H1 (cell line): ENCODE results near the gene KCTD17. TPM values are rescaled to one million over a fixed set of nuclear protein-coding genes. Genes with fewer than 3 reads are reported as not detected.

Source experiments
- CTCF ChIA-PET: fragments of 300-600 bp; sonication (Branson Sonifier 250); formaldehyde crosslinking; loops from one replicate; lab custom pipeline; 2021; ENCODE audit not compliant: partially characterized antibody; lab: Charles Lee
- POLR2A ChIA-PET: fragments of 300-600 bp; sonication (Branson Sonifier 250); formaldehyde crosslinking; loops from one replicate; lab custom pipeline; 2021; ENCODE audit warnings: inconsistent platforms; ENCODE audit not compliant: partially characterized antibody; lab: Charles Lee
- DNase-seq, 2 experiments: peaks; one replicate each; pipeline versions ENCODE4 v3.0.0 to v3.0.0-alpha.2; 2010 to 2022; ENCODE audit warnings: low spot score in 2 of 2, low read depth in 1 of 2, mixed read lengths in 1 of 2
- FAIRE-seq: peaks from 2 replicates; lab custom pipeline; 2011; peaks lifted over from hg19 to GRCh38; lab: Jason Lieb, UNC
- H2AFZ ChIP-seq: 2 replicates; pipeline ENCODE4 v1.8.1; 2012; ENCODE audit warnings: low read length, inconsistent platforms
- H2AK5ac ChIP-seq: 2 replicates; pipeline ENCODE4 v1.6.1; 2013; ENCODE audit warnings: low read depth, low read length
- H2BK120ac ChIP-seq: replicated peaks from 2 replicates; pipeline ENCODE3; 2013; ENCODE audit warnings: low read depth, low read length, inconsistent platforms
- H2BK12ac ChIP-seq: 2 replicates; pipeline ENCODE4 v1.6.1; 2013; ENCODE audit warnings: low read depth, low read length
- H2BK15ac ChIP-seq: 2 replicates; pipeline ENCODE4 v1.6.1; 2013; ENCODE audit warnings: low read length
- H2BK20ac ChIP-seq: 2 replicates; pipeline ENCODE4 v1.6.1; 2013; ENCODE audit warnings: low read length
- H2BK5ac ChIP-seq: 2 replicates; pipeline ENCODE4 v1.6.1; 2013; ENCODE audit warnings: low read depth, low read length
- H3K14ac ChIP-seq: 2 replicates; pipeline ENCODE4 v1.6.1; 2013; ENCODE audit warnings: inconsistent platforms; ENCODE audit not compliant: insufficient read length
- H3K18ac ChIP-seq: 2 replicates; pipeline ENCODE4 v1.6.1; 2013; ENCODE audit warnings: low read length; ENCODE audit errors: extremely low read depth
- H3K23ac ChIP-seq: 2 replicates; pipeline ENCODE4 v1.6.1; 2013; ENCODE audit warnings: inconsistent platforms; ENCODE audit not compliant: insufficient read length
- H3K23me2 ChIP-seq: 2 replicates; pipeline ENCODE4 v1.6.1; 2013; ENCODE audit warnings: low read depth, low read length
- H3K27ac ChIP-seq: 2 replicates; pipeline ENCODE4 v1.6.1; 2011; ENCODE audit warnings: low read depth, low read length, inconsistent platforms
- H3K27me3 ChIP-seq, 4 experiments: replicated peaks in 1 of 4; 1 replicate in 1 of 4; 2 replicates in 3 of 4; pipeline versions ENCODE4 v1.6.1 to v1.8.1; 2011 to 2013; ENCODE audit warnings: low read length in 3 of 4, mild to moderate bottlenecking in 3 of 4, inconsistent platforms in 2 of 4, mixed read lengths in 2 of 4, moderate library complexity in 1 of 4; ENCODE audit not compliant: control insufficient read depth in 3 of 4, insufficient read depth in 3 of 4; ENCODE audit errors: extremely low read depth in 1 of 4
- H3K36me3 ChIP-seq, 4 experiments: 2 replicates each; pipeline versions ENCODE4 v1.6.1 to v1.8.1; 2011 to 2013; ENCODE audit warnings: mild to moderate bottlenecking in 4 of 4, low read length in 3 of 4, moderate library complexity in 2 of 4, control low read depth in 1 of 4, inconsistent platforms in 1 of 4; ENCODE audit not compliant: insufficient read depth in 4 of 4, control insufficient read depth in 2 of 4
- H3K4ac ChIP-seq: replicated peaks from 2 replicates; pipeline ENCODE3; 2013; ENCODE audit warnings: low read length, low read depth, mixed read lengths, inconsistent platforms; ENCODE audit not compliant: insufficient read length
- H3K4me1 ChIP-seq, 4 experiments: replicated peaks in 1 of 4; 1 replicate in 1 of 4; 2 replicates in 3 of 4; pipeline versions ENCODE4 v1.6.1 to v1.8.1; 2011 to 2013; ENCODE audit warnings: low read length in 3 of 4, inconsistent platforms in 2 of 4, mixed read lengths in 1 of 4; ENCODE audit not compliant: insufficient read depth in 4 of 4, control insufficient read depth in 3 of 4
- H3K4me2 ChIP-seq, 2 experiments: 2 replicates each; pipeline versions ENCODE4 v1.6.1 to v1.8.1; 2011 to 2013; ENCODE audit warnings: low read depth in 2 of 2, low read length in 2 of 2, control low read depth in 1 of 2, inconsistent platforms in 1 of 2, mild to moderate bottlenecking in 1 of 2; ENCODE audit not compliant: insufficient read depth in 1 of 2
- H3K4me3 ChIP-seq, 4 experiments: fragments of 200-600, 300-600 bp in 1 of 4; sonication (generic), shearing (Covaris generic), sonication (Bioruptor Twin) in 1 of 4; 2 replicates each; pipeline versions ENCODE4 v1.5.1 to v1.8.1; 2011 to 2016; ENCODE audit warnings: low read length in 4 of 4, low read depth in 3 of 4, control low read depth in 2 of 4, inconsistent platforms in 2 of 4, mild to moderate bottlenecking in 2 of 4, mixed read lengths in 1 of 4, moderate library complexity in 1 of 4; ENCODE audit not compliant: insufficient read depth in 2 of 4; ENCODE audit errors: extremely low read depth in 1 of 4
- H3K56ac ChIP-seq: replicated peaks from 2 replicates; pipeline ENCODE3; 2013; ENCODE audit warnings: low read depth, mild to moderate bottlenecking, mixed read lengths, low read length, inconsistent platforms; ENCODE audit not compliant: insufficient read length
- H3K79me1 ChIP-seq: 2 replicates; pipeline ENCODE4 v1.6.1; 2013; ENCODE audit warnings: low read depth, low read length, control low read depth
- H3K79me2 ChIP-seq, 2 experiments: 2 replicates each; pipeline versions ENCODE4 v1.6.1 to v1.8.1; 2012 to 2013; ENCODE audit warnings: low read length in 2 of 2, mild to moderate bottlenecking in 2 of 2, inconsistent platforms in 1 of 2; ENCODE audit not compliant: insufficient read depth in 2 of 2, control insufficient read depth in 1 of 2
- H3K9ac ChIP-seq, 4 experiments: replicated peaks in 1 of 4; 1 replicate in 1 of 4; 2 replicates in 3 of 4; pipeline versions ENCODE4 v1.6.1 to v1.8.1; 2011 to 2013; ENCODE audit warnings: low read depth in 3 of 4, low read length in 3 of 4, control low read depth in 2 of 4, mild to moderate bottlenecking in 2 of 4, moderate library complexity in 2 of 4, inconsistent platforms in 1 of 4; ENCODE audit errors: extremely low read depth in 1 of 4
- H3K9me3 ChIP-seq, 2 experiments: 2 replicates each; pipeline versions ENCODE4 v1.6.1 to v1.8.1; 2012 to 2013; ENCODE audit warnings: mild to moderate bottlenecking in 2 of 2, moderate library complexity in 2 of 2, control low read depth in 1 of 2, inconsistent platforms in 1 of 2, low read depth in 1 of 2, low read length in 1 of 2, mixed read lengths in 1 of 2; ENCODE audit not compliant: insufficient read depth in 2 of 2
- H4K20me1 ChIP-seq, 2 experiments: replicated peaks in 1 of 2; 2 replicates each; pipeline versions ENCODE3 to v1.8.1; 2011 to 2013; ENCODE audit warnings: inconsistent platforms in 2 of 2, low read length in 2 of 2, mild to moderate bottlenecking in 1 of 2; ENCODE audit not compliant: insufficient read depth in 2 of 2, control insufficient read depth in 1 of 2
- H4K5ac ChIP-seq: 2 replicates; pipeline ENCODE4 v1.6.1; 2013; ENCODE audit warnings: low read length, low read depth, mixed read lengths, inconsistent platforms; ENCODE audit not compliant: insufficient read length
- H4K8ac ChIP-seq: 2 replicates; pipeline ENCODE4 v1.8.0; 2013; ENCODE audit warnings: mild to moderate bottlenecking, moderate library complexity, low read length, inconsistent platforms; ENCODE audit not compliant: insufficient read depth; ENCODE audit errors: extremely low read depth
- H4K91ac ChIP-seq: replicated peaks from 2 replicates; pipeline ENCODE3; 2013; ENCODE audit warnings: low read length, mixed read lengths, inconsistent platforms; ENCODE audit not compliant: insufficient read length
- CHD1 ChIP-seq: IDR thresholded peaks from 2 replicates; pipeline ENCODE4 v1.6.1; 2012; ENCODE audit warnings: low read depth, low read length, improper control_type of control experiment
- CHD2 ChIP-seq: IDR thresholded peaks from 2 replicates; pipeline ENCODE4 v1.6.1; 2012; ENCODE audit warnings: low read length, improper control_type of control experiment
- CTCF ChIP-seq, 3 experiments: IDR thresholded peaks; 1 replicate in 2 of 3; 2 replicates in 1 of 3; pipeline versions ENCODE4 v1.5.1 to v1.6.1; 2011; ENCODE audit warnings: low read length in 3 of 3, mild to moderate bottlenecking in 3 of 3, inconsistent platforms in 2 of 3, low read depth in 1 of 3, moderate library complexity in 1 of 3; ENCODE audit not compliant: insufficient read depth in 1 of 3; ENCODE audit errors: control extremely low read depth in 1 of 3
- E2F6 ChIP-seq: IDR thresholded peaks from 2 replicates; pipeline ENCODE4 v1.6.1; 2012; ENCODE audit warnings: inconsistent platforms
- RAD21 ChIP-seq, 2 experiments: IDR thresholded peaks in 1 of 2; conservative IDR thresholded peaks in 1 of 2; 2 replicates each; pipeline ENCODE4 v1.6.1; 2011; ENCODE audit warnings: low read depth in 2 of 2, low read length in 2 of 2, improper control_type of control experiment in 1 of 2, inconsistent platforms in 1 of 2, mild to moderate bottlenecking in 1 of 2, moderate library complexity in 1 of 2
- WGBS, 2 experiments: shearing (Covaris generic) in 1 of 2; methylation state at CpG; one replicate each; pipeline versions ENCODE4 v1.1.6 to v1.1.7; 2013 to 2015; ENCODE audit warnings: low lambda C conversion rate in 2 of 2, mixed read lengths in 2 of 2, inconsistent platforms in 1 of 2, low coverage in 1 of 2, missing lambda C conversion rate in 1 of 2; ENCODE audit not compliant: insufficient replicate concordance in 2 of 2, insufficient coverage in 1 of 2, insufficient read length in 1 of 2; ENCODE audit errors: extremely low coverage in 1 of 2, missing lambda C conversion rate in 1 of 2; 5-methylcytosine and 5-hydroxymethylcytosine counted together
- polyA plus RNA-seq, 7 experiments: library from polyadenylated mRNA; depleted of rRNA in 3 of 7; stranded (reverse) in 5 of 7; unstranded in 2 of 7; fragments of >200 nt in 5 of 7; fragments of 200-250 nt in 2 of 7; gene quantifications; 1 replicate in 5 of 7; 2 replicates in 1 of 7; 4 replicates in 1 of 7; pipeline versions ENCODE4 v1.2.1 to v1.2.3, GENCODE V29; 2011 to 2013; ENCODE audit warnings: missing spikeins in 2 of 7, mixed read lengths in 2 of 7
- total RNA-seq: library from RNA; stranded (reverse); fragmentation: NEBNext Ultra II Directional; extraction: Animal tissue kit (Norgen Biotek cat#: 25700); gene quantifications from 2 replicates; pipeline ENCODE4 v1.2.1, GENCODE V29; 2021

KCTD17 gene
- total and polyA plus RNA-seq, 2 of the 8 experiments (the other 6 are each of a cell fraction or from before 2014, with no cell fraction given) = 39.4 to 44.0 TPM

- Histone ChIP-seq H3K4me1 (no peaks in the 10 kb centered on the region), H3K18ac (no peak overlapping the region), H2BK12ac (no peak overlapping the region), H4K5ac (no peak overlapping the region), H2BK15ac (no peak overlapping the region), H2BK120ac (no peak overlapping the region), H4K20me1 (no peaks in the 10 kb centered on the region), H3K14ac (no peak overlapping the region), H4K8ac (no peak overlapping the region), H3K4ac (no peak overlapping the region), H2BK5ac (no peak overlapping the region), H3K9me3 (no peaks in the 10 kb centered on the region), H3K79me2 (no peaks in the 10 kb centered on the region), H3K23me2 (no peaks in the 10 kb centered on the region), H3K9ac (no peak overlapping the region), H2BK20ac (no peak overlapping the region), H3K56ac (no peak overlapping the region), H3K36me3 (no peaks in the 10 kb centered on the region), H3K23ac (no peak overlapping the region), H3K4me3 (no peak overlapping the region), H3K4me2 (no peak overlapping the region), H2AK5ac (no peak overlapping the region; the same call in 1 of the 2 replicates), H4K91ac (no peak overlapping the region), H3K27ac (no peak overlapping the region), H3K79me1 (no peaks in the 10 kb centered on the region), H2AFZ (no peak overlapping the region), H3K27me3 (peaks cover 0 to 8% (median 1%) of the 10 kb centered on the region in 4 experiments; a peak in 1 of 7 replicates)
- 64% methylated on average over 10 of the region's 10 CpGs; no CpG with 5 or more reads in 1 of the 2 experiments for WGBS, 2 experiments
- CTCF ChIA-PET = interaction anchor here (1.0 to 3.6 kb wide), 12 partner anchors 9 to 100 kb away, joined by 3 to 14 read pairs (median 4); partner anchors contain the start of gene IL2RB
- POLR2A ChIA-PET = interaction anchor here (0.6 to 1.1 kb wide), 2 partner anchors 15 to 133 kb away, joined by 3 to 4 read pairs; no protein-coding TSS in a partner anchor
- FAIRE-seq = no peak
- DNase-seq = peak in 1 of 2 experiments; percentile 59
- TF ChIP-seq RAD21 (IDR thresholded peaks at IDR 0.05 in 1 of 2, conservative IDR thresholded peaks at IDR 0.05 in 1 of 2; ENCODE audit: low read depth in 2 of 2, low read length in 2 of 2) = peak; percentile 37 to 48
- TF ChIP-seq CHD1 = no peak
- TF ChIP-seq E2F6 = no peak
- TF ChIP-seq CTCF (IDR thresholded peaks at IDR 0.05; ENCODE audit: control extremely low read depth in 1 of 3, insufficient read depth in 1 of 3, low read depth in 1 of 3, low read length in 3 of 3) = peak; percentile 46 to 53 (median 47)
- no peak for TF ChIP-seq CHD2
Observed at GRCh38 chr22:37098976-37099591, 47.5 kb downstream of the KCTD17 start.
